ENCODE data around the gene PRPF6.

The PRPF6 gene

GRCh38 chr20:64064145-64064698 is 83.3 kb downstream of the PRPF6 start:
- DNase-seq (ENCODE audit: low read depth in 2 of 2), result no peak

- DNase-seq (ENCODE audit: low read depth in 2 of 2), result no peak
These were observed 84.4 kb downstream of the PRPF6 start for GRCh38 chr20:64065062-64065973.

DNA sequence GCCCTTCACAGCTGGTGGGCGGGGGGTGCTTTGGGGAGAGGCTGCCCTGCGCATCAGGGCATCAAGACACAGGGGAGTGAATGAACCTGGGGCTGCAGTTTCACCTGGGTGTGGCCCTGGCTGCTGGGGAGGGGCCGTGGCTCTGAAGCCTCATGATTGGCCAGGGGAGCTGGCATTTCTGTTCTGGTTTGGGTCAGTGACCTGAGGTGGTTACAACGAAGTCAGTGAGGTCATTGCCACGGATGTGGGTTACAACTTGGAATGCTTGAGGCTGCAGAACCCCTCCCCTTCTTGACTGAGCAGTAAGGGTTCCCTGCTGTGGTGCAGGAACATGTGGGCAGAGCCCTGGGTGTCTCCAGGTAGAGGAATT is 85.0 kb downstream of the PRPF6 start:
- DNase-seq (ENCODE audit: low read depth in 2 of 2), result peak in 1 of 2 donors; percentile 24

DNA sequence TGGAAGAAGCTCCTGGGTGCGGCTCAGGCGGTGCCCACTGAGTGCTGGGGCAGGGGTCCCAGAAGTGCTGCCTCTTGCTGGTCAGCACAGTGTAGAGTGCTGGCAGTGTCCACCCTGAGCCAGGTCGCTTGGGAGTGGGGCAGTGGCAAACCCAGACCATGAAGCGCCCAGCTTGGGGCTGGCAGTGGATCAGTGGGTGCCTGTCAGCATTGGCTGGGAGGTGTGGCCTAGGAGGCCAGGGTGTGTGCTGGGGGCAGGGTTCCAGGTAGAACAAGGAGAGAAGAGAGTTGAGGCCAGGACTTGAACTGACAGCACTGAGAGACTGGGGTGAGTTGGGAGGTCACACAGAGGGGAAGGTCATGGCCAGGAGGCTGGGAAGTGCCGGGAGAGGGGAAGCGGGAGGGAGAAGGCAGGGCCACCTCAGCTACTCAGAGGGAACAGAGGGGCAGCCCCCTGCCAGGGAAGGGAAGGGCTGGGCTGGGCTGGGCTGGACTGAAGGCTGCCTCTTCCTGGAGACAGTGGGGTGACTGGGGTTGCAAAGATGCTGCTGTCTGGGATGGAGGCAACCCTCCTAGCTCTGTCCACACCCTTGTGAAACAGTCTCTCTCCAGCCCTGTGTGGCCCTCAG is 86.2 kb downstream of the PRPF6 start:
- DNase-seq (ENCODE audit: low read depth in 2 of 2), result no peak

DNA sequence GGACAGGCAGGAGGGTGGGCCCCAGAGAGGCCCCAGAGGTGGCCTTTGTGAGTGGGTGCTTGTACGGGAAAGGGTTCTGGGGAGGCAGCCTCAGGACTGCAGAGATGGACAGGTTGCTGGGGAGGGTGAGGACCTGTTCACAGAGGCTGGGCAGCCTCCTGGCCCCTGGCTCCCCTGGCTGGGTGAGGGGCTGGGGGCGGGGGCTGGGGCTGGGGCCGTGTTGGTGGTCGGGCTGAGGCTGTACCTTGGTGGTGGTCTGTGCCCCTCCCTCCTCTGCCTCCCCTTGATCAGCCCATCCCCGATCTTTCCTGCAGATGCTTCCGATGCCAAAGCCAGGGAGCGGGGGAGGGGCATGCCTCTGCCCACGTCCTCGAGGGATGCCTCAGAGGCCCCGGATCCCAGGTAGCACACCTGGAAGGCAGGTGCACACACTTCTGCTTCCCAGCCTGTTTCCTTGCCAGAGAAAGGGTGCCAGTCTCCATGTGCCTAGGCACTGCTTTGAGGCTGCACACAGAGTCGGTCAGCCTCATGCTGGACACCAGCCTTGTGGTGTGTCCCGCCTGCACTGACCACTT is 86.9 kb downstream of the PRPF6 start:
- no peak for DNase-seq (ENCODE audit: low read depth in 2 of 2)

- DNase-seq (ENCODE audit: low read depth in 2 of 2), result no peak
These were observed 87.7 kb downstream of the PRPF6 start for GRCh38 chr20:64068386-64069208.

DNA sequence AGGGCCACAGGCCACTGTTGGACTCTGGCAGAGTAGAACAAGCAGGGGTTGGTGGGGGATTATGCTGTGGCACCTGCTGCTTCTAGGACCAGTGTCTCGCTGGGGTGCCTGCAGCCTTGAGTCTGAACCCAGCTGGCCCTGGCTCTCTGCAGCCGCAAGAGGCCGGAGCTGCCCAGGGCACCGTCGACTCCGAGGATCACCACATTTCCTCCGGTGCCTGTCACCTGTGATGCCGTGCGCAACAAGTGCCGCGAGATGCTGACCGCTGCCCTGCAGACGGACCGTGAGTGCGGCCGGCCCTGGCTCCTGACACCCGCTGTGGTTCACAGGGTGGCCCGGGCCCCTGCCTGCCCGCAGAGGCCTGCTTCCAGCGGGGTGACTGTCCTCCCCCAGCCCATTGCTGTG is 88.3 kb downstream of the PRPF6 start:
- DNase-seq (ENCODE audit: low read depth in 2 of 2), result no peak

GRCh38 chr20:64069614-64070243 is 88.8 kb downstream of the PRPF6 start:
- no peak for DNase-seq (ENCODE audit: low read depth in 2 of 2)

- DNase-seq (ENCODE audit: low read depth in 2 of 2), result no peak
These were observed 89.5 kb downstream of the PRPF6 start for GRCh38 chr20:64070244-64070993.

- DNase-seq (ENCODE audit: low read depth in 2 of 2), result no peak
These were observed 90.7 kb downstream of the PRPF6 start for GRCh38 chr20:64071341-64072332.

- no peak for DNase-seq (ENCODE audit: low read depth in 2 of 2)
These were observed 91.6 kb downstream of the PRPF6 start for GRCh38 chr20:64072498-64073063.

- DNase-seq (ENCODE audit: low read depth in 2 of 2), result no peak
These were observed 92.7 kb downstream of the PRPF6 start for GRCh38 chr20:64073476-64074183.

- DNase-seq (ENCODE audit: low read depth in 2 of 2), result no peak
These were observed 93.4 kb downstream of the PRPF6 start for GRCh38 chr20:64074184-64074789.

GRCh38 chr20:64074963-64075362 is 94.0 kb downstream of the PRPF6 start:
- no peak for DNase-seq (ENCODE audit: low read depth in 2 of 2)

- DNase-seq (ENCODE audit: low read depth in 2 of 2), result no peak
These were observed 94.6 kb downstream of the PRPF6 start for GRCh38 chr20:64075556-64075955.

DNA sequence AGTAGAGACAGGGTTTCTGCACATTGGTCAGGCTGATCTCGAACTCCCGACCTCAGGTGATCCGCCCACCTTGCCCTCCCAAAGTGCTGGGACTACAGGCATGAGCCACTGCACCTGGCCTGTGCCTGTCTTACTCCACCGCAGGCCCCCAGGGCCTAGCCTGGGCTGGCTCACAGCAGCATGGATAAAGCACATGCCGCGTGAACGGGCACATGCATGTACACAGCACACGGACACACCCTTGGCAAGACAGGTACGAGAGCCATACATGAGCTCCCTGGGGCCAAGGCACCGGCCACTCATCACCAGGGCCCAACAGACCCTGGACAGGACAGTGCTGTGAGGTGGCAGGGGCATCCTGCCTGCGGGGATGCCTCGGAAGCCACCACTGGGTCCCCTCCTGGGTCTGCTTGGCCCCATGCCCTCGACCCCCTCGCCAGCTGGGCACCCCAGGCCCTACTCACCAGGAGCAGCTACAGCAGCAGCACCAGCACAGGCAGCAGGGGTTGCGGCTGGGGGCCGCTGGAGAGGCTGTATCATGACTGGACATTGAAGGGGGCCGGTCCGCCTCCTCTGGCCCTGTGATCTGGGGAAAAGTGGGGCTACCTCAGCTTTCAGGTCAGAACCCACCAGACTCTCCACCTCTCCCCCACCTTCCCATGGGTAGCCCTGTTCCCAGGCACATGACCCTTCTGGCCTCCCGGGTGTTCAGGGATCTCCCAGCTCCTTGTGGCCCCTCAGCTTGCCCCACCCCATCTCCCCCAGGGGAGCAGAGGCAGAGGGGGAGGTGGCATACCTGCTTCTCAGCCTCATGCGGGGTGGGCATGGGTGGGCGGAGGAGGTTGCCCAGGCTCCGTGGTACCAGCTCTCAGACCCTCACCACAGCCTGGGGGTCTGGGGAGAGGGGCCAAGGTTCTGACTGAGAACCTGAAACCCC is 95.4 kb downstream of the PRPF6 start:
- no peak for DNase-seq (ENCODE audit: low read depth in 2 of 2)

DNA sequence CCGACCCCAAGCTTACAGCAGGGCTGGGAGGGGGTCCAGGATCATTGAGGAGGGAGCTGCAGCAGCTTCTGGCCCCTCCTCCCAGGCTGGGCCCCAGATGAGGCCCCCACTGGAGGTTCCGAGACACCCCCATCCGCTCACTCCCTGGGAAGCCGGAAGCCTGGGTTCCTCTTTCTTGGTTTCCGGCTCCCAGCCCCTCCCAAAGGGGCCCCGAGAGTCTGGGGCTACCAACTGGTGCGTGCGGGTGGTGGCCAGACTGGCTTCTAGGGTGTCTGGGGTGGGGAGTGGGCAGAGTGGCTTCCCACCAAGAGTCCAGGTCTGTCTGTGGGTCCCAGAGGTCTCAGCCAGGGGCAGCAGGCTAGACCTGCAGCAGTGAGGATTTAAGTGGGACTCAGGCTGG is 96.2 kb downstream of the PRPF6 start:
- no peak for DNase-seq (ENCODE audit: low read depth in 2 of 2)

All from stimulated activated CD8-positive, alpha-beta memory T cell treated with anti-CD3 and anti-CD28 coated beads, Interleukin-15, amount 100 ng/mL, for 4 hours (primary cell).